CD14-positive monocyte (primary cell): ENCODE results near the gene ARID3A. TPM values are rescaled to one million over a fixed set of nuclear protein-coding genes. Genes with fewer than 3 reads are reported as not detected.

Experiments
- DNase-seq, 3 donors: peaks; one replicate each; pipeline ENCODE4 v3.0.0-alpha.2; 2011 to 2022
- H2AFZ ChIP-seq: 2 replicates; pipeline ENCODE4 v1.6.0; 2012; ENCODE audit warnings: mild to moderate bottlenecking, low read depth, low read length, inconsistent platforms; ENCODE audit not compliant: insufficient read depth, poor library complexity, severe bottlenecking
- H3K27ac ChIP-seq, 2 donors: 1 replicate in 1 of 2; 2 replicates in 1 of 2; pipeline ENCODE4 v1.5.1; 2012 to 2013; ENCODE audit warnings: low read length in 2 of 2, control low read depth in 1 of 2, inconsistent platforms in 1 of 2, low read depth in 1 of 2, mild to moderate bottlenecking in 1 of 2
- H3K27me3 ChIP-seq, 2 donors: one replicate each; pipeline versions ENCODE4 v1.6.0 to v1.6.1; 2011 to 2013; ENCODE audit warnings: low read length in 2 of 2; ENCODE audit not compliant: control insufficient read depth in 2 of 2, insufficient read depth in 2 of 2
- H3K36me3 ChIP-seq, 2 donors: replicated peaks in 1 of 2; 1 replicate in 1 of 2; 2 replicates in 1 of 2; pipeline versions ENCODE4 v1.5.1 to v1.6.1; 2012 to 2013; ENCODE audit warnings: low read length in 2 of 2, control low read depth in 1 of 2, inconsistent platforms in 1 of 2, mild to moderate bottlenecking in 1 of 2; ENCODE audit not compliant: insufficient read depth in 2 of 2, control insufficient read depth in 1 of 2
- H3K4me1 ChIP-seq, 2 donors: 1 replicate in 1 of 2; 2 replicates in 1 of 2; pipeline versions ENCODE4 v1.5.1 to v1.6.1; 2012 to 2013; ENCODE audit warnings: low read length in 2 of 2, control low read depth in 1 of 2, inconsistent platforms in 1 of 2, mild to moderate bottlenecking in 1 of 2, moderate library complexity in 1 of 2; ENCODE audit not compliant: insufficient read depth in 2 of 2, control insufficient read depth in 1 of 2
- H3K4me2 ChIP-seq: replicated peaks from 2 replicates; pipeline ENCODE3; 2012; ENCODE audit warnings: low read length, moderate library complexity, mild to moderate bottlenecking; ENCODE audit not compliant: poor library complexity, severe bottlenecking; ENCODE audit errors: extremely low read depth
- H3K4me3 ChIP-seq, 3 experiments: fragments of 200-600 bp in 1 of 3; sonication (generic) in 1 of 3; replicated peaks in 1 of 3; 1 replicate in 2 of 3; 2 replicates in 1 of 3; pipeline ENCODE4 v1.5.1; 2011 to 2013; ENCODE audit warnings: low read length in 3 of 3, mild to moderate bottlenecking in 3 of 3, control low read depth in 2 of 3, low read depth in 2 of 3, inconsistent platforms in 1 of 3, moderate library complexity in 1 of 3
- H3K79me2 ChIP-seq: 2 replicates; pipeline ENCODE4 v1.6.0; 2012; ENCODE audit warnings: mild to moderate bottlenecking, control low read depth, inconsistent platforms, low read length, moderate library complexity; ENCODE audit not compliant: insufficient read depth
- H3K9ac ChIP-seq: 2 replicates; pipeline ENCODE4 v1.6.0; 2017; ENCODE audit warnings: low read length, mild to moderate bottlenecking; ENCODE audit not compliant: insufficient read depth, poor library complexity, severe bottlenecking
- H3K9me3 ChIP-seq, 2 donors: replicated peaks in 1 of 2; 1 replicate in 1 of 2; 2 replicates in 1 of 2; pipeline versions ENCODE4 v1.5.1 to v1.6.1; 2012 to 2013; ENCODE audit warnings: low read length in 2 of 2, control low read depth in 1 of 2; ENCODE audit not compliant: control insufficient read depth in 1 of 2, insufficient read depth in 1 of 2
- H4K20me1 ChIP-seq: 2 replicates; pipeline ENCODE4 v1.6.0; 2012; ENCODE audit warnings: mild to moderate bottlenecking, low read length, control low read depth, moderate library complexity; ENCODE audit not compliant: insufficient read depth
- H3K27ac Mint-ChIP-seq, 7 donors: one replicate each; pipeline ENCODE4 v1.8.0; 2020; ENCODE audit warnings: mild to moderate bottlenecking in 7 of 7, mixed read lengths in 7 of 7, moderate library complexity in 6 of 7, inconsistent platforms in 2 of 7
- H3K27me3 Mint-ChIP-seq, 3 donors: one replicate each; pipeline ENCODE4 v1.8.0; 2021 to 2022; ENCODE audit warnings: low read depth in 3 of 3, mild to moderate bottlenecking in 3 of 3, mixed read lengths in 3 of 3, moderate library complexity in 3 of 3, inconsistent platforms in 1 of 3
- H3K36me3 Mint-ChIP-seq, 2 donors: one replicate each; pipeline ENCODE4 v1.8.0; 2020; ENCODE audit warnings: mixed read lengths in 2 of 2, inconsistent platforms in 1 of 2, mild to moderate bottlenecking in 1 of 2
- H3K4me1 Mint-ChIP-seq: one replicate; pipeline ENCODE4 v1.8.0; 2020; ENCODE audit warnings: mild to moderate bottlenecking, mixed read lengths
- H3K4me3 Mint-ChIP-seq, 2 donors: one replicate each; pipeline ENCODE4 v1.8.0; 2020; ENCODE audit warnings: mild to moderate bottlenecking in 2 of 2, mixed read lengths in 2 of 2, moderate library complexity in 1 of 2
- H3K9me3 Mint-ChIP-seq, 7 donors: one replicate each; pipeline ENCODE4 v1.8.0; 2020 to 2022; ENCODE audit warnings: mixed read lengths in 7 of 7, mild to moderate bottlenecking in 6 of 7, moderate library complexity in 6 of 7, inconsistent platforms in 2 of 7
- WGBS: methylation state at CpG from one replicate; pipeline ENCODE4 v1.1.5; 2013; ENCODE audit warnings: missing lambda C conversion rate; ENCODE audit not compliant: insufficient coverage; 5-methylcytosine and 5-hydroxymethylcytosine counted together
- intact Hi-C, 2 donors: fragments of 100-400 bp; cut with micrococcal nuclease; formaldehyde crosslinking; loops; one replicate each; pipeline versions ENCODE4 v1.15.0 to v1.15.1; 2023
- polyA plus RNA-seq, 3 donors: library from polyadenylated mRNA; depleted of rRNA in 1 of 3; unstranded in 2 of 3; stranded (reverse) in 1 of 3; fragments of 300-500 nt in 2 of 3; fragments of >200 nt in 1 of 3; fragmentation: Illumina TruSeq in 2 of 3; gene quantifications; 1 replicate in 2 of 3; 2 replicates in 1 of 3; pipeline ENCODE4 v1.2.3, GENCODE V29; 2012 to 2021
- TF ChIP-seq, protein P1 (sequence below): fragments of 200-600 bp; IDR thresholded peaks from one replicate; pipeline ENCODE4 v1.8.0; 2022; ENCODE audit warnings: antibody characterized with exemption, mild to moderate bottlenecking

Gene ARID3A
- polyA plus RNA-seq, 3 donors, result 2.1 to 41.6 (median 3.2) TPM

DNA sequence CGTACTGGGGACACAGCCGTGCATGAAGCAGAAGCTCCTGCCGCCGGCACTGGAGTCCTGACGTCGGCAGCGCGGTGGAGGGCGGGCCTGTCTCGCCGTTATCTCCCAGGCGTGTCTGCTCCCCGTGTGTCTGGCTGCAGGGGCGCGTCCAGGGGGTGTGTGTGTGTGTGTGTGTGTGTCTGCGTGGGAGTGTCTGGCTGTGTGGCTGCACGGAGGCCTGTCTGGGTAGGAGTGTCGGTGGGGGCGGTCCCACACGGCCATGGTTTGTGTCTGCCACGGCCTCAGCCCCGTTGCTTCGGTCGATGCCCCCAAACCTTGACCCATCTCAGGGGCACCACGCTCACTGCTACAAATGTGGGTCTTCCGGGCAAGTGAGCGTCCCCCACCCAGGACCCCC lies 18.3 kb downstream of the ARID3A start:
- Histone ChIP-seq H3K4me1 (peaks cover 46 to 47% of the 10 kb centered on the region in 2 donors), H3K27ac (no peak overlapping the region), H3K27me3 (no peaks in the 10 kb centered on the region), H3K4me2 (no peak overlapping the region), H3K9ac (no peak overlapping the region), H3K9me3 (no peaks in the 10 kb centered on the region), H3K36me3 (peaks cover 17 to 26% of the 10 kb centered on the region in 2 donors), H3K79me2 (peaks cover 99% of the 10 kb centered on the region), H3K4me3 (no peak overlapping the region), H4K20me1 (peaks cover 100% of the 10 kb centered on the region), H2AFZ (no peak overlapping the region)
- peaks cover 25 to 51% of the 10 kb centered on the region in 2 donors for H3K36me3 Mint-ChIP-seq
- peak overlapping the region in 1 of 7 donors; percentile 79 for H3K27ac Mint-ChIP-seq
- H3K9me3 Mint-ChIP-seq, result peaks cover 0 to 2% (median 0%) of the 10 kb centered on the region in 7 donors
- 89% methylated on average over 24 of the region's 27 CpGs for WGBS
- intact Hi-C loops, result no loop called here
- H3K4me3 Mint-ChIP-seq, result no peak overlapping the region
- TF ChIP-seq, protein P1, sequence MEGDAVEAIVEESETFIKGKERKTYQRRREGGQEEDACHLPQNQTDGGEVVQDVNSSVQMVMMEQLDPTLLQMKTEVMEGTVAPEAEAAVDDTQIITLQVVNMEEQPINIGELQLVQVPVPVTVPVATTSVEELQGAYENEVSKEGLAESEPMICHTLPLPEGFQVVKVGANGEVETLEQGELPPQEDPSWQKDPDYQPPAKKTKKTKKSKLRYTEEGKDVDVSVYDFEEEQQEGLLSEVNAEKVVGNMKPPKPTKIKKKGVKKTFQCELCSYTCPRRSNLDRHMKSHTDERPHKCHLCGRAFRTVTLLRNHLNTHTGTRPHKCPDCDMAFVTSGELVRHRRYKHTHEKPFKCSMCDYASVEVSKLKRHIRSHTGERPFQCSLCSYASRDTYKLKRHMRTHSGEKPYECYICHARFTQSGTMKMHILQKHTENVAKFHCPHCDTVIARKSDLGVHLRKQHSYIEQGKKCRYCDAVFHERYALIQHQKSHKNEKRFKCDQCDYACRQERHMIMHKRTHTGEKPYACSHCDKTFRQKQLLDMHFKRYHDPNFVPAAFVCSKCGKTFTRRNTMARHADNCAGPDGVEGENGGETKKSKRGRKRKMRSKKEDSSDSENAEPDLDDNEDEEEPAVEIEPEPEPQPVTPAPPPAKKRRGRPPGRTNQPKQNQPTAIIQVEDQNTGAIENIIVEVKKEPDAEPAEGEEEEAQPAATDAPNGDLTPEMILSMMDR, result no peak
- H3K27me3 Mint-ChIP-seq, result peaks cover 0 to 3% (median 0%) of the 10 kb centered on the region in 3 donors
- H3K4me1 Mint-ChIP-seq, result peaks cover 50% of the 10 kb centered on the region
- no peak for DNase-seq

DNA sequence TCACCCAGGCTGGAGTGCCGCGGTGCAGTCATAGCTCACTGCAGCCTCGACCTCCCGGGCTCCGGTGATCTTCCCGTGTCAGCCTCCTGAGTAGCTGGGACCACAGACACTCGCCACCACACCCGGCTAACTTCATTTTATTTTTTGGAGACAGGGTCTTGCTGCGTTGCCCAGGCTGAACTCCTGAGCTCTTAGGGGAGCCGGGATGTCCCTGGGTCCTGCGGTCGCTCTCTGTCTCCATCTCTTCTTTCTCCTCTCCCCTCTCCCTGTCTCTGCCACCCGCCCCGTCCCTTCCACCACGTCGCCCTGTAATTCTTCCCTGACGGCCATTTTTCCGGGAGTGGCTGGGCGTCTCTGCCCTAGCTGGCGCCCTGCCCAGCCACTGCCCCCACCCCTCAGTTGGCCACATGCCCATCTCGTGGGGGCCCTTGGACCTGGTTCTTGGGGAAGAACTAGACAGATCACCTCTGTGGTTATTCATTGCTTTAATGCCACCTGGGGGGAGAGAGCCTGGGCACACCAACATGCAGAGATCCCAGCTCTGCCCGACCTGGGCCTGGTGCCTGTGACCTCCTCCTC lies 18.9 kb downstream of the ARID3A start:
- DNase-seq, result no peak
- Mint-ChIP-seq H3K36me3 (peaks cover 19 to 49% of the 10 kb centered on the region in 2 donors), H3K9me3 (peaks cover 0 to 2% (median 0%) of the 10 kb centered on the region in 7 donors), H3K4me1 (peaks cover 45% of the 10 kb centered on the region), H3K27ac (peak overlapping the region in 2 of 7 donors; percentile 21 to 63), H3K27me3 (peaks cover 0 to 3% (median 0%) of the 10 kb centered on the region in 3 donors), H3K4me3 (peak overlapping the region in 1 of 2 donors; percentile 16)
- TF ChIP-seq, protein P1, result no peak
- Histone ChIP-seq H3K79me2 (peaks cover 99% of the 10 kb centered on the region), H2AFZ (no peak overlapping the region), H3K4me3 (no peak overlapping the region), H3K4me2 (no peak overlapping the region), H3K36me3 (peaks cover 14 to 21% of the 10 kb centered on the region in 2 donors), H3K4me1 (peaks cover 41 to 42% of the 10 kb centered on the region in 2 donors), H3K9me3 (no peaks in the 10 kb centered on the region), H4K20me1 (peaks cover 100% of the 10 kb centered on the region), H3K27me3 (no peaks in the 10 kb centered on the region), H3K27ac (no peak overlapping the region), H3K9ac (no peak overlapping the region)
- WGBS, result 95% methylated on average over 11 of the region's 22 CpGs
- intact Hi-C loops, result no loop called here
